Mammary epithelial cell (primary cell): ENCODE data around the gene ROM1.
A peak's percentile ranks its signal among the peaks of the same experiment; 100 is the strongest.

Source experiments
- EZH2 ChIP-seq: IDR thresholded peaks from 2 replicates; pipeline ENCODE4 v1.6.1; 2012; ENCODE audit warnings: low read length, inconsistent platforms, borderline replicate concordance
- TF ChIP-seq, protein P1 (sequence below), 2 donors: IDR thresholded peaks in 1 of 2; conservative IDR thresholded peaks in 1 of 2; 2 replicates each; pipeline ENCODE4 v1.5.1; 2011 to 2012; ENCODE audit warnings: inconsistent platforms in 2 of 2, low read length in 2 of 2, mild to moderate bottlenecking in 2 of 2, control low read depth in 1 of 2, low read depth in 1 of 2; ENCODE audit not compliant: insufficient read depth in 1 of 2; ENCODE audit errors: extremely low read depth in 1 of 2

DNA sequence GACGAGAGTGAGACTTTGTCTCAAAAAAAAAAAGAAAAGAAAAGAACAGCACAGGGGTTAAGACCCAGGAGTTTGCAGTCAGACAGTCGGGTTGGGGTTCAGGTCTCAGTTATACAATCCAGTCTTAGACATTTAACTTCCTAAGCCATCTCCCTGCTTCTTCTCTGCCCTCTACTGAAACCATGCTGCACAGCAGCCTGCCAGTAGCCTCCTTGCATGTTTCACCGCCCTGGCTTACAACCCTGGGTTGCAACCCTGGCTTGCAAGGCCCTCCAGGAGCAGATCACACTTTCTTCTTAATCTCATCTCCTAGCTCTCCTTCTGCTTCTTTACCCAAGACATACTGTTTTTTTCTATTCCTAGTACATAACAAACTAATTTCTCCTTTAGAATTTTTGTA is 14.7 kb downstream of the ROM1 start:
- TF ChIP-seq, protein P1, sequence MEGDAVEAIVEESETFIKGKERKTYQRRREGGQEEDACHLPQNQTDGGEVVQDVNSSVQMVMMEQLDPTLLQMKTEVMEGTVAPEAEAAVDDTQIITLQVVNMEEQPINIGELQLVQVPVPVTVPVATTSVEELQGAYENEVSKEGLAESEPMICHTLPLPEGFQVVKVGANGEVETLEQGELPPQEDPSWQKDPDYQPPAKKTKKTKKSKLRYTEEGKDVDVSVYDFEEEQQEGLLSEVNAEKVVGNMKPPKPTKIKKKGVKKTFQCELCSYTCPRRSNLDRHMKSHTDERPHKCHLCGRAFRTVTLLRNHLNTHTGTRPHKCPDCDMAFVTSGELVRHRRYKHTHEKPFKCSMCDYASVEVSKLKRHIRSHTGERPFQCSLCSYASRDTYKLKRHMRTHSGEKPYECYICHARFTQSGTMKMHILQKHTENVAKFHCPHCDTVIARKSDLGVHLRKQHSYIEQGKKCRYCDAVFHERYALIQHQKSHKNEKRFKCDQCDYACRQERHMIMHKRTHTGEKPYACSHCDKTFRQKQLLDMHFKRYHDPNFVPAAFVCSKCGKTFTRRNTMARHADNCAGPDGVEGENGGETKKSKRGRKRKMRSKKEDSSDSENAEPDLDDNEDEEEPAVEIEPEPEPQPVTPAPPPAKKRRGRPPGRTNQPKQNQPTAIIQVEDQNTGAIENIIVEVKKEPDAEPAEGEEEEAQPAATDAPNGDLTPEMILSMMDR (conservative IDR thresholded peaks at IDR 0.05 in 1 of 2, IDR thresholded peaks at IDR 0.05 in 1 of 2; ENCODE audit: extremely low read depth in 1 of 2, insufficient read depth in 1 of 2, low read depth in 1 of 2, low read length in 2 of 2) = peak in 1 of 2 donors; percentile 23
- TF ChIP-seq EZH2 = no peak
